GM12873 (cell line): ENCODE data around the gene EHMT1.

Source experiments
- TF ChIP-seq, protein P1 (sequence below): IDR thresholded peaks from 2 replicates; pipeline ENCODE4 v1.5.1; 2012; ENCODE audit warnings: low read depth, mild to moderate bottlenecking, moderate library complexity, low read length, control low read depth; ENCODE audit not compliant: insufficient read depth; ENCODE audit errors: missing control alignments

EHMT1 gene

DNA sequence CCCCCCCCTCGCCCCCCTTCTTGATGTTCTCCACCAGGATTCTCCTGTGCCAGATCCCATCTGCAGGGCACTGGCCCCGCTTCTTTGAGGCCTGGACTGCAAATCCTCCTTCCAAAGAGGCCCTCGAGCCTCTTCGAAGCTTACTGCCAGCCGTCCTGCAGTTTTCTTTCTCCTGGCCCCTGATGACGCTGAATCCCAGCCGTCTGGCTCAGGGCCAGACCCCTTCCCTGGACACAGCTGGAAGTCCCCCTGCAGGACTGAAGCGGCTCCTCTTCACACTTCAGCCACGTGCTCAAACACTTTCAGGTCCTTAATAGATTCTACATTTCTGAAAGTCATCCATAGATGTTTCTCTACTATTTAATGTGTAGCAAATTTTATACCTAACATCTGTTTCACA, 121.5 kb downstream of the EHMT1 start:
- TF ChIP-seq, protein P1, sequence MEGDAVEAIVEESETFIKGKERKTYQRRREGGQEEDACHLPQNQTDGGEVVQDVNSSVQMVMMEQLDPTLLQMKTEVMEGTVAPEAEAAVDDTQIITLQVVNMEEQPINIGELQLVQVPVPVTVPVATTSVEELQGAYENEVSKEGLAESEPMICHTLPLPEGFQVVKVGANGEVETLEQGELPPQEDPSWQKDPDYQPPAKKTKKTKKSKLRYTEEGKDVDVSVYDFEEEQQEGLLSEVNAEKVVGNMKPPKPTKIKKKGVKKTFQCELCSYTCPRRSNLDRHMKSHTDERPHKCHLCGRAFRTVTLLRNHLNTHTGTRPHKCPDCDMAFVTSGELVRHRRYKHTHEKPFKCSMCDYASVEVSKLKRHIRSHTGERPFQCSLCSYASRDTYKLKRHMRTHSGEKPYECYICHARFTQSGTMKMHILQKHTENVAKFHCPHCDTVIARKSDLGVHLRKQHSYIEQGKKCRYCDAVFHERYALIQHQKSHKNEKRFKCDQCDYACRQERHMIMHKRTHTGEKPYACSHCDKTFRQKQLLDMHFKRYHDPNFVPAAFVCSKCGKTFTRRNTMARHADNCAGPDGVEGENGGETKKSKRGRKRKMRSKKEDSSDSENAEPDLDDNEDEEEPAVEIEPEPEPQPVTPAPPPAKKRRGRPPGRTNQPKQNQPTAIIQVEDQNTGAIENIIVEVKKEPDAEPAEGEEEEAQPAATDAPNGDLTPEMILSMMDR: no peak

DNA sequence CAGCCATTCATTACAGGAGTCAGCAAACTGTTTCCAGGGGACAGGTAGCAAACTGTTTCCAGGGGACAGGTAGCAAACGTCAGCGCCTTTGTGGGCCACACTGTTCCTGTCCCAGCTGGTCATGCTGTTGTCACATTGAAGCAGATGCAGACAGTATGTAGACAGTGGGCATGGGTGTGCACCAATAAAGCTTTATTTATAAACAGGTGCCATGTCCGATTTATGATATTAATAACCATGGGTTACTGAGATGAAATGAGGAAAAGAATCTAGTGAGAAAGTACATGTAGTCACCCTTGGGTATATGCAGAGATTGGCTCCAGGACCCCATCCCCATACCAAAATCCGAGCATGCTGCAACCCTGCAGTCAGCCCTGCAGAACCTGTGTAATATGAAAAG, 122.5 kb downstream of the EHMT1 start:
- TF ChIP-seq, protein P1: no peak

DNA sequence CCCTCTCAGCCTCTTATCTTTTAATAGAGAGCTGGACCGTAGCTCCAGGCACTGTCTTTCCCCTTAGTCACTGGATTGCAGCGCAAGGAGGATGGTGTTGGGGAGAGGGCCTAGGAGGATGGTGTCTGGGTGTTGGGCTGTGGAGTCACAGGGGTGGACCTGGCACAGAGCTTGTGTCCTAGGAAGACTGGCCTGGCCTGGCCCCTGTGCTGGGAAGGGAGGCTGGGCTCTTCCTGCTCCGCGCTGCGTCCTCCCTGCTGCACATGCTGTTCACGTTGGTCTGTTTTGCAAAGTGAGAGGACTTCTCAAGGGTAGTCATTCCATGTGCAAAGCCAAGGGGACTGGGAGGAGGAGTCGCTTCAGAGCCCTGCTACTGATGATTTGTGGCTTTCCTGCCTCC, 123.9 kb downstream of the EHMT1 start:
- TF ChIP-seq, protein P1: no peak

DNA sequence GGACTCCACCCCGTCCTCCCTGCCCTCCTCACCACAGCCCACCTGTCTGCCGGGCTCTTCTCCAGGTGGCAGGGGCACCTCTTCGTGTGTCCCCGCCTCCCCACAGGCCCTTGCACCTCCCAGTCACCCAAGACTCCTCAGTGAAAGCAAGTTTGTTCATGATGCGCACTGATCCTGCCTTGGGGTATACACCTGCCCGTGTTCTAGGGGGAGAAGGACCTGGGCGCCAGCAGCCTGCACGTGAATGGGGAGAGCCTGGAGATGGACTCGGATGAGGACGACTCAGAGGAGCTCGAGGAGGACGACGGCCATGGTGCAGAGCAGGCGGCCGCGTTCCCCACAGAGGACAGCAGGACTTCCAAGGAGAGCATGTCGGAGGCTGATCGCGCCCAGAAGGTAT, 124.9 kb downstream of the EHMT1 start:
- TF ChIP-seq, protein P1: no peak

DNA sequence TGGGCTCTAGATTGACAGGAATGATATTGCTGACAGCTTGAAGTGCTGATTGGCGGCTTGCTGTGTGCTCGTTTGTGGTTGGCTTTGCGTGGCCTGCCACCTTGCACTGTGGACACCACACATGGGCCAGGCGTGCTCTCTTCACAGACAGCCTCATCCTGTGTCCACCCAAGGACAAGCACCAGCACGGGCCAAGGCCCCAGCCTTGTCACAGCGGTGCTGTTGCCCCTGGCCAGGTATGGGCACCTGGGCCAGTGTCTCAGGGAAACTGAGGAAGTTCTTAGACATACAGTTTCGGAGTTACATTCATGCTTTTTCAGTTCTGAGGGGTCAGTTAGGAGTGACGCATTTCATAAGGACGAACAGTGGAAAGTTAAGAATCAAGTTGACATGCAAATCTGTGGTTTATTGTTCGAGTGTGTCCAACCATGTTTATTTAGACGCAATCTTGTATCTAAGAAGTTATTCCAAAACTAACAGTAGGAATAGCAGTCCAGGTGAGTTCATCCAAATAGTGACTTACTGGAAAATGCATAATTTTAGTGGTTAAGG, 125.9 kb downstream of the EHMT1 start:
- TF ChIP-seq, protein P1: no peak

DNA sequence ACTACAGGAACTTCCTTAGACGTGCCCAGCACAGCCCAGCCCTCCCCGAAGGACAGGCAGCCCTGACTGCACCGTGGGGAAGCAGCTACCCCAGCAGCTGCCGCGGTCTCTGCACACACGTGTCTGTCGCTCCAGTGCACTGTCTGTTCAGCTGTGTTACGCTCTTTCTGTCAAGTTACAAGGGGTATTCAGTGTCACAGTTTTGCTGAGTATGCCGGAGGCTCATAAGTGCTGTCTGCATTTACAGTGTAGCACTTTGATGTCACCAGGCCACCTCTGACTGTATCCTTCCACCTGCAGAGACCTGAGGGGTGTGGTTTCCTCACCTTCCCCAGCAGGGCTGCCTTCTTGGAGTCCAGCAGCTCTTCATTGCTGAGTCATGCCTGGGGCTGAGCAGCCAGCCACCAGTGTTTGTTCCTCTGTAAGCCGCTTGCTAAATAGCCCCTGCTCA, 126.8 kb downstream of the EHMT1 start:
- TF ChIP-seq, protein P1: no peak

DNA sequence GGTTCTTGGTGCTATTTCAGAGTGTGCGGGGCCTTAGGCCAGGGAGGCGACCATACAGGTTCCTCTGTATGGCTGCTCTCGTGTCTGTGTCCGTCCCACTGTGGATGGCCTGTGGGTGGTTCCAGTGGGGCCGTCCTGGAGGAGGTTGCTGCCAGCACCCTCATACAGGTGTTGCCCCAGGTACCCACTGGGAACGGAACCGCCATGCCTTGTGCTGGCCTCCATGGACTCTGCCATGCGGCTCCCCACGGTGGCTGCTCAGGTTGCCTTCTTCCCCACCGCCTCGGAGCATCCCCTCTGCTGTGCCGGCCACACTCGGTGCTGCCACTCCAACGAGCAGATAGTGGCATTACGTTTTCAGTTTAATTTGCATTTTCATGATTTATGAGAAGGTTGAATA, 129.5 kb downstream of the EHMT1 start:
- TF ChIP-seq, protein P1: no peak
